ENCODE measurements around the gene CRYL1. TPM values are rescaled to one million over a fixed set of nuclear protein-coding genes. Genes with fewer than 3 reads are reported as not detected.

Gene CRYL1
- polyA plus RNA-seq, 1 donor from 2014 or later, result 10.6 TPM

DNA sequence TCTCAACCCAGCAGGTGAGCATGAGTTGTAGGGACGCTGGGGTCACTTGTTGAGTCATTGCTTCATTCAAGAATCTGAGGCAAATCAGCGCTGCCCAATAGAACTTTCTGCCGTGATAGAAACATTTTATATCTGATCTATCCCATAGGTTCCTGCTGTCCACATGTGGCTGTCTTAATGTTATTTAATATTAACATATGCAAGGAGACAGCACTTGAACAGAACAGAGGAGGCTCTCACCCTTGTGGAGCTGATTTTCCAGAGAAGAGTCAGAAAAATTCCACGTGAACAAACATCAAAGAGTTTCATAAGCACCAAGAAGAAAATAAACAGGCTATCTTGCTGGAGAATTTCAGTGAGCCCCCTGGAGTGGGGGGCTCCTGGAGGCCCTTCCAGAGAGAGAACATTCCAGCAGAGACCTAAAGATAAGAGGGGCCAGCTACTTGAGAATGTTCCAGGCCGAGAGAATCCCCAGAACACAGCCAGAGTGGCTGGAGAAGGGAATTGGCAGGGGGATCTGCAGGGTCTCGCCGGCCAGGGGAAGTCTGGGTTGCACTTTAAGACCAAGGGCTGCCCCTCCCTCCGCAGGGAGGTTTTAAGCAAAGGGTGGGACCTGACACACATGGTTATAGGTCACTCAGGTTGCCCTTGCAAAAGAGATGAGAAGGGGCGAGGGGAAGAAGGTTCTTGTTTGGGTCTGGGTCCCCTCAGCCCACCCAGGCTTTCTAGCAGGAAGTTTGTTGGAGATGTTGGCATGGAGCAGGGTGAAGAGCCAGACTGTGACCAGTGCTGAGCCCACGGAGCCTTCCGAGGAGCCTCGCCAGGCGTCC is 135.7 kb downstream of the CRYL1 start:
- TF ChIP-seq SMC3 (conservative IDR thresholded peaks at IDR 0.05; ENCODE audit: poor library complexity) (no peak), REST (IDR thresholded peaks at IDR 0.05; ENCODE audit: borderline replicate concordance) (no peak), MXI1 (conservative IDR thresholded peaks at IDR 0.05; ENCODE audit: poor library complexity, severe bottlenecking) (no peak), POLR2AphosphoS5 (IDR thresholded peaks at IDR 0.05) (no peak), EZH2 (IDR thresholded peaks at IDR 0.05; ENCODE audit: borderline replicate concordance, insufficient read depth, low read length, poor library complexity, severe bottlenecking) (no peak), TAF1 (IDR thresholded peaks at IDR 0.05; ENCODE audit: low read depth) (no peak), RAD21 (conservative IDR thresholded peaks at IDR 0.05) (no peak), EP300 (conservative IDR thresholded peaks at IDR 0.05; ENCODE audit: poor library complexity, severe bottlenecking) (no peak)
- TF ChIP-seq, protein P1, sequence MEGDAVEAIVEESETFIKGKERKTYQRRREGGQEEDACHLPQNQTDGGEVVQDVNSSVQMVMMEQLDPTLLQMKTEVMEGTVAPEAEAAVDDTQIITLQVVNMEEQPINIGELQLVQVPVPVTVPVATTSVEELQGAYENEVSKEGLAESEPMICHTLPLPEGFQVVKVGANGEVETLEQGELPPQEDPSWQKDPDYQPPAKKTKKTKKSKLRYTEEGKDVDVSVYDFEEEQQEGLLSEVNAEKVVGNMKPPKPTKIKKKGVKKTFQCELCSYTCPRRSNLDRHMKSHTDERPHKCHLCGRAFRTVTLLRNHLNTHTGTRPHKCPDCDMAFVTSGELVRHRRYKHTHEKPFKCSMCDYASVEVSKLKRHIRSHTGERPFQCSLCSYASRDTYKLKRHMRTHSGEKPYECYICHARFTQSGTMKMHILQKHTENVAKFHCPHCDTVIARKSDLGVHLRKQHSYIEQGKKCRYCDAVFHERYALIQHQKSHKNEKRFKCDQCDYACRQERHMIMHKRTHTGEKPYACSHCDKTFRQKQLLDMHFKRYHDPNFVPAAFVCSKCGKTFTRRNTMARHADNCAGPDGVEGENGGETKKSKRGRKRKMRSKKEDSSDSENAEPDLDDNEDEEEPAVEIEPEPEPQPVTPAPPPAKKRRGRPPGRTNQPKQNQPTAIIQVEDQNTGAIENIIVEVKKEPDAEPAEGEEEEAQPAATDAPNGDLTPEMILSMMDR (IDR thresholded peaks at IDR 0.05; ENCODE audit: poor library complexity, severe bottlenecking), result no peak
- no peak overlapping the region for H3K9ac ChIP-seq (ENCODE audit: low read length)
- H3K27me3 ChIP-seq (ENCODE audit: insufficient read depth, low read depth, low read length), result no peaks in the 10 kb centered on the region
- H3K9me2 ChIP-seq (ENCODE audit: insufficient read depth, low read length), result no peaks in the 10 kb centered on the region
- no peaks in the 10 kb centered on the region for H3K36me3 ChIP-seq (ENCODE audit: insufficient read depth, low read length)
- no peak overlapping the region for H3K27ac ChIP-seq (ENCODE audit: low read length)
- no peaks in the 10 kb centered on the region for H3F3A ChIP-seq (ENCODE audit: insufficient read depth, low read length, poor library complexity, severe bottlenecking)
- H2AFZ ChIP-seq (ENCODE audit: low read depth, low read length), result no peak overlapping the region
- no peaks in the 10 kb centered on the region for H3K79me2 ChIP-seq (replicated peaks; ENCODE audit: insufficient read depth, low read length)
- no peaks in the 10 kb centered on the region for H3K9me3 ChIP-seq (ENCODE audit: low read length)
- H3K4me3 ChIP-seq (ENCODE audit: low read length), result no peak overlapping the region
- H4K20me1 ChIP-seq (ENCODE audit: insufficient read depth), result no peaks in the 10 kb centered on the region
- no peak overlapping the region for H3K4me2 ChIP-seq (ENCODE audit: low read length)

GRCh38 chr13:20388184-20388583 is 137.5 kb downstream of the CRYL1 start:
- no peak overlapping the region for H3K4me3 ChIP-seq (ENCODE audit: low read length)
- no peaks in the 10 kb centered on the region for H3K9me3 ChIP-seq (ENCODE audit: low read length)
- H3K36me3 ChIP-seq (ENCODE audit: insufficient read depth, low read length), result no peaks in the 10 kb centered on the region
- no peak overlapping the region for H3K27ac ChIP-seq (ENCODE audit: low read length)
- no peak overlapping the region for H3K4me2 ChIP-seq (ENCODE audit: low read length)
- TF ChIP-seq, protein P1 (IDR thresholded peaks at IDR 0.05; ENCODE audit: poor library complexity, severe bottlenecking), result no peak
- TF ChIP-seq POLR2AphosphoS5 (IDR thresholded peaks at IDR 0.05) (no peak), SMC3 (conservative IDR thresholded peaks at IDR 0.05; ENCODE audit: poor library complexity) (no peak), EZH2 (IDR thresholded peaks at IDR 0.05; ENCODE audit: borderline replicate concordance, insufficient read depth, low read length, poor library complexity, severe bottlenecking) (no peak), TAF1 (IDR thresholded peaks at IDR 0.05; ENCODE audit: low read depth) (no peak), REST (IDR thresholded peaks at IDR 0.05; ENCODE audit: borderline replicate concordance) (no peak), RAD21 (conservative IDR thresholded peaks at IDR 0.05) (no peak), MXI1 (conservative IDR thresholded peaks at IDR 0.05; ENCODE audit: poor library complexity, severe bottlenecking) (no peak), EP300 (conservative IDR thresholded peaks at IDR 0.05; ENCODE audit: poor library complexity, severe bottlenecking) (no peak)
- no peaks in the 10 kb centered on the region for H3K9me2 ChIP-seq (ENCODE audit: insufficient read depth, low read length)
- H3K9ac ChIP-seq (ENCODE audit: low read length), result no peak overlapping the region
- no peaks in the 10 kb centered on the region for H3F3A ChIP-seq (ENCODE audit: insufficient read depth, low read length, poor library complexity, severe bottlenecking)
- H3K79me2 ChIP-seq (replicated peaks; ENCODE audit: insufficient read depth, low read length), result no peaks in the 10 kb centered on the region
- H3K27me3 ChIP-seq (ENCODE audit: insufficient read depth, low read depth, low read length), result no peaks in the 10 kb centered on the region
- H4K20me1 ChIP-seq (ENCODE audit: insufficient read depth), result no peaks in the 10 kb centered on the region
- H2AFZ ChIP-seq (ENCODE audit: low read depth, low read length), result no peak overlapping the region

Data from neural cell (in vitro differentiated cells).